Measurements from ENCODE around the gene RTL3. TPM values are rescaled to one million over a fixed set of nuclear protein-coding genes. Genes with fewer than 3 reads are reported as not detected.

Gene RTL3
- total RNA-seq = 0.06 and 4.9 TPM in 2 replicates

GRCh38 chrX:78658845-78659744 is at the start of gene RTL3:
TSS of gene RTL3 (minus strand) at chrX:78659328. CDS start at chrX:78658420, 908 bp downstream.
- no peak for DNase-seq (ENCODE audit: low read depth)

GRCh38 chrX:78708816-78709215 is 49.7 kb upstream of the RTL3 start:
- no peak for TF ChIP-seq CTCF (conservative IDR thresholded peaks at IDR 0.05; ENCODE audit: low read depth, low read length)
- no peak overlapping the region for H3K4me3 ChIP-seq (ENCODE audit: low read depth, low read length)
- DNase-seq (ENCODE audit: low read depth) = no peak

More at GRCh38 chrX:78658845-78659744, at the start of gene RTL3:
- TF ChIP-seq CTCF (conservative IDR thresholded peaks at IDR 0.05; ENCODE audit: low read depth, low read length) = no peak
- no peak within 1 kb of the TSS for H3K4me3 ChIP-seq (ENCODE audit: low read depth, low read length)

GRCh38 chrX:78708262-78708661 is 49.1 kb upstream of the RTL3 start:
- DNase-seq (ENCODE audit: low read depth) = peak; percentile 2
- H3K4me3 ChIP-seq (ENCODE audit: low read depth, low read length) = no peak overlapping the region

GRCh38 chrX:78706071-78706470 is 46.9 kb upstream of the RTL3 start:
- H3K4me3 ChIP-seq (ENCODE audit: low read depth, low read length) = no peak overlapping the region
- no peak for DNase-seq (ENCODE audit: low read depth)
- TF ChIP-seq CTCF (conservative IDR thresholded peaks at IDR 0.05; ENCODE audit: low read depth, low read length) = no peak

More at GRCh38 chrX:78708262-78708661, 49.1 kb upstream of the RTL3 start:
- TF ChIP-seq CTCF (conservative IDR thresholded peaks at IDR 0.05; ENCODE audit: low read depth, low read length) = peak; percentile 62

- no peak overlapping the region for H3K4me3 ChIP-seq (ENCODE audit: low read depth, low read length)
- no peak for TF ChIP-seq CTCF (conservative IDR thresholded peaks at IDR 0.05; ENCODE audit: low read depth, low read length)
- DNase-seq (ENCODE audit: low read depth) = no peak
These were observed 34.4 kb upstream of the RTL3 start for GRCh38 chrX:78693536-78693935.

- DNase-seq (ENCODE audit: low read depth) = no peak
- TF ChIP-seq CTCF (conservative IDR thresholded peaks at IDR 0.05; ENCODE audit: low read depth, low read length) = no peak
These were observed 33.9 kb upstream of the RTL3 start for GRCh38 chrX:78693012-78693411.

More at GRCh38 chrX:78693012-78693411, 33.9 kb upstream of the RTL3 start:
- H3K4me3 ChIP-seq (ENCODE audit: low read depth, low read length) = no peak overlapping the region

Data from epithelial cell of proximal tubule (primary cell).